ENCODE results near the gene CBFB.
"Not testable (repeated sequence)": the region's sequence is repeated elsewhere in the genome, so short reads cannot be mapped to it uniquely, and the experiment has no call there.

Gene CBFB

GRCh38 chr16:67028696-67029253 lies at the start of gene CBFB:
Gene CBFB, plus strand, starts transcription at chr16:67029149. Its CDS starts 259 bp downstream, at chr16:67029408.
- DNase-seq, result peak; percentile 92

DNA sequence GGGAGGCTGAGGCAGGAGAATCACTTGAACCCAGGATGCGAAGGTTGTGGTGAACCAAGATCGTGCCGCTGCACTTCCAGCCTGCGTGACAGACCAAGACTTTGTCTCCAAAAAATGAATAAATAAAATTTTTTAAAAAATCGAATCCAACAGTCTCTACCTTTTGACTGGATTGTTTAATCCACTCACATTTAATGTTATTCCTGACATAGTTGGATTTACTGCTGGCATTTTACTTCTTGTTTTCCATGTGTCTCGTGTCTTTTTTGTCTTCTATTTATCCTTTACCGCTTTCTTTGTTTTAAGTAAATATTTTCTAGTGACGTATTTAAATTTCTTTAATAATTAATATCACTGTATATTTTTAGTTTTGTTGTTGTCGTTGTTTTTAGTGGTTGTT lies 45.9 kb upstream of the CBFB start:
- DNase-seq, result no peak

DNA sequence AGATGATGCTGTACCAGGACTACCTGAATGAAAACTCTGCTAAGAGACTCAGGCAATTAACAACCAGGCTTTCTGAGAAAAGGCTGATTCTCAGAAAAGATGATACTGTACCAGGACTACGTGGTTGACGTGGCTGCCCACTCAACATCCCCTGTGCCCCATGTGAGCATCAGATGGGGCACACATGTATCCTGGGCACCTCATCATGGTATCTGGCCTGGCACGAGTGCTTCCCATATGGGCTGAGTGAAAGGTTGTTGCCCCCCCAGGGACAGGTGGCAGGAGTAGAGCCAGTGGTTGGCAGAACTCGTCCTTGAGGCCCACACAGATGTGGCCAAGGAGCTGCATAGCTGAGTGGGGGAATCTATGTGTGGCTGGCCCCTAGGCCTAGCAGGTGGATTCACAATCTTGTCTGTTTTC lies 44.0 kb upstream of the CBFB start:
- no peak for DNase-seq

DNA sequence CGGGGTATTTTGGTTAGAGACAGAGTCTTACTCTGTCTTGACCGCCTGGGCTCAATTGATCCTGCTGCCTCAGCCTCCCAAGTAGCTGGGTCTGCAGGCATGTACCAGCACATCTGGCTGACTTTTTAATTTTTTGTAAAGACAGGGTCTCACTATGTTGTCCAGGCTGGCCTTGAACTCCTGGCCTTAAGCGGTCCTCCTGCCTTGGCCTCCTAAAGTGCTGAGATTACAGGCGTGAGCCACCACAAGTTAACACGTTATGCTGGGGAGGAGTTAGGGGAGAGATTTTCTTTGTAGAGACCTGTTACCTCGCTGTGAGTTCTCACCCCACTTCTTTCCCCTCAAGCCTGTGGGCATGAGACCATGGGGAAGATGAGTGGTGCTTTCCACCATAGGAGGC lies 42.4 kb upstream of the CBFB start:
- DNase-seq, result no peak

DNA sequence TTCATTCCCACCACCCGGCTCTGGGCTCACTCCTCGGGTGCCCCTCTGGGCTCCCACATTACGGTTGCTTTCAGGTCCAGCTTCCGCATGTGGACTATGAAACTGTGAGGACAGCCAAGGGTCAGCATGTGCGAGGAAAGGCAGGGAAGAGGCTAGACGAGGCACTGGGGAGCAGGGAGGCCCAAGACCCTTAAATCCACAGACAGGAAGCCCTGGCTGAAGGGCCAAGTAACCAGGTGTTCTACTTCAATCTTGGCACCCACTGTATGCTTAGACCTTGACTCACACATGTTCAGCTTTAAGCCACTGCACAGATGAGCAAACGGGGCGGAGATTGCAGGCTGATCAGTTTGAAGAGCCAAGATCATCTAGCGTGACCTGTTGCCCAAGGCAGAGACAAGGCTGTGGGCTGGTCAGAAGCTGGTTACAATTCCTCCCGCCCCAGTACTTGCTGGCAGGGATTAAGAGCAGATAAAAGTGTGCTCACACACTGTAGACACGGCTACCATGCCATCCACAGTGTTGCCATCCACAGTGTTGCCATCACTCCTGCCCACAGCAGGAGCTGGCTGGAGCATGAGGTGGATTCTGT lies 40.7 kb upstream of the CBFB start, which contains the start of gene CES4A:
TSS of gene CES4A (plus strand) at position 393 of the 592 bp plus-strand sequence. CDS start at position 577, 184 bp downstream.
- no peak for DNase-seq

DNA sequence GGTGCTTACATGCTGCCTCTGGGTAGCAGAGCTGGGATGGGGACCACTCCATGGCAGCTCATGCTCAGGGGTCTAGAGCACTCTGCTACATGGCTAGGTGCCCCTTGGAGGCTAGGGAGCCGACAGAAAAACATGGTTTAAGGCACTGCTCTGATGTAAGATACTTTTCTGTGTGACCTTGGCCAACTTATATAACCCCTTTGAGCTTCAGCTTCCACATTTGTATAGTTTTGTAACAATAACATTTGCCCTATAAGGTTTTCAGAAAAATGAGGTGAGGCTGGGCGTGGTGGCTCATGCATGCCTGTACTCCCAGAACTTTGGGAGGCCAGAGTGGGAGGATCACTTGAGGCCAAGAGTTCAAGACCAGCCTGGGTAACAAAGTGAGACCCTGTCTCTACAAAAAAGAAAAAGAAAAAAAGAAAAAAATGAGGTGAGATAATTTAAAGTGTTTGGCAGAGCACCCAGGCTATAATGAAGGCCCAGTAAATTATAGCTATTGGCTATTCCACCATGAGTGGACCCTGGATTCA lies 37.3 kb upstream of the CBFB start:
- no peak for DNase-seq

- DNase-seq, result not testable (repeated sequence)
Measured at GRCh38 chr16:66993558-66993957, 35.4 kb upstream of the CBFB start.

DNA sequence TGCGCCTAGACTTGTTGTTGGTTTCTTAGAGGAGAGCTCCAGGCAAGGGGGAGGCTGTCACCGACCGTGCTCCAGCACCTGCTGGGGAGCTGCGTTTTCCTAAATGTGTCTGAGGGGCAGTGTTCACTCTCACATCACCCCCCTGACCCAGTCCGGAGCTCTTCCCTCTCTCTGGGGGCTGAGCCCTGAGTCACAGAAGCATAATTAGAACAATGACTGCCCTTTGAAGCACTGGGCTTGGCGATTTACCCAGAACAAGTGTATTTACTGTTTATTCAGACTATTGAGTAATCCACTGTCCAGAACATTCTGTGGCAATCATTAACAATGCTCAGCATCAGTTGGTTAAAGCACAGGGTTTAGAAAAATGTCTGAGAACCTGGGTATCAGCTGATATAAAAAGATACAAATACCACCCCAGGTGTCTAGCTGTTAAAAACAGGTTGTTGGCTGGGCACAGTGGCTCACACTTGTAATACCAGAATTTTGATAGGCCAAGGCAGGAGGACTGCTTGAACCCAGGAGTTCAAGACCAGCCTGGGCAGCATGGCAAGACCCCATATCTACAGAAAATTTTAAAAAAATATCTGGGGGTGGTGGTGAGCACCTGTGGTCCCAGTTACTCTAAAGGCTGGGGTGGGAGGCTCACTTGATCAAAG lies 32.5 kb upstream of the CBFB start:
- no peak for DNase-seq

- no peak for DNase-seq
Measured at GRCh38 chr16:66996983-66997358, 32.0 kb upstream of the CBFB start.

DNA sequence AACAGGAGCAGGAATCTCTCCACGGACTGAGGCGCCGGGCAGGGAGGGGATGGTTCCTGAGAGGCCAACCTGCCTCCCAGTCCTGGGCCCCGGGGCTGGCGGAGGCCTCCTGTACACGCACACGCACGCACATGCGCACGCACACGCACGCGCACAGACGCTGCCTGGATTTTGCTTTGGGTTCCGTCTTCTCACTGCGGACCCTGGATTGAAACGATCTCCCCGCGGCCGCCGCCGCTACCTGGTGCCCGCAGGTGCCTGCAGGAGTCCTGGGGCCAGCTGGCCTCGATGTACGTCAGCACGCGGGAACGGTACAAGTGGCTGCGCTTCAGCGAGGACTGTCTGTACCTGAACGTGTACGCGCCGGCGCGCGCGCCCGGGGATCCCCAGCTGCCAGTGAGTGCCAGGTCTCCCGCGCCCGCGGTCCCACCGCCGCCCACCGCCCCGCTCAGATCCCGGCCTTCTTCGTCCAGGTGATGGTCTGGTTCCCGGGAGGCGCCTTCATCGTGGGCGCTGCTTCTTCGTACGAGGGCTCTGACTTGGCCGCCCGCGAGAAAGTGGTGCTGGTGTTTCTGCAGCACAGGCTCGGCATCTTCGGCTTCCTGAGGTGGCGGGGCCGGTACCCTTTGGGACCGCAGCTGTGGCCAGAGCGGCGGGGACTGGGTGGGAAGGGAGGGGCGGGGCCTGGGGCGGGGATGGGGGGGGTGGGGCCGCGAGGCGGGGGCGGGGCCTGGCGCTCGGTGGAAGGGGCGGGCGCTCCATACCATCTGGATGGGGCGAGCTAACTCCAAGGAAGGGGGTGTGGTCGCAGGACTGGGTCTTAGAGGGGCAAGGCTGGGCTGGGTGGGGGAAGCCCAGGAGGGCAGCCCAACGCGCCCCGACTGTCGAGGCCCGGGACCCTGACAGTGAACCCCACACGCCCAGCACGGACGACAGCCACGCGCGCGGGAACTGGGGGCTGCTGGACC lies 28.3 kb upstream of the CBFB start:
- peak; percentile 40 for DNase-seq

DNA sequence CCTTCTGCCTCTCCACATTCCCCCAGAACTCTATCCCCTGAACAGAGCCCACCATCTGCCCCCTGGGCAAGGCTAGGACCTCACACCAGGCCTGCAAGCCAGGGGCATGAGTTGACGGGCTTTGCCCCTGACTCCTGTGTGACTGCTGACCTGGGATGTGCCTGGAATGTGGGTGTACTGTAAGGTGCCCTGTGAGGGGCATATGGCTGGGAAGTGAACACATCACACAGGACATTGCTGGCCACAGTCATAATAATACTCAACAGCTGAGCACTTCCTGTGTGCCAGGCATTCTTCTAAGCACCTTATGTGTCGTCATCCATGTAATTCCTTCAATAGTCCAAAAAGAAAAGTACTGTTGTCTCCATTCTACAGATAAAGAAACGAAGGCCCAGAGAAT lies 27.2 kb upstream of the CBFB start:
- DNase-seq, result no peak

DNA sequence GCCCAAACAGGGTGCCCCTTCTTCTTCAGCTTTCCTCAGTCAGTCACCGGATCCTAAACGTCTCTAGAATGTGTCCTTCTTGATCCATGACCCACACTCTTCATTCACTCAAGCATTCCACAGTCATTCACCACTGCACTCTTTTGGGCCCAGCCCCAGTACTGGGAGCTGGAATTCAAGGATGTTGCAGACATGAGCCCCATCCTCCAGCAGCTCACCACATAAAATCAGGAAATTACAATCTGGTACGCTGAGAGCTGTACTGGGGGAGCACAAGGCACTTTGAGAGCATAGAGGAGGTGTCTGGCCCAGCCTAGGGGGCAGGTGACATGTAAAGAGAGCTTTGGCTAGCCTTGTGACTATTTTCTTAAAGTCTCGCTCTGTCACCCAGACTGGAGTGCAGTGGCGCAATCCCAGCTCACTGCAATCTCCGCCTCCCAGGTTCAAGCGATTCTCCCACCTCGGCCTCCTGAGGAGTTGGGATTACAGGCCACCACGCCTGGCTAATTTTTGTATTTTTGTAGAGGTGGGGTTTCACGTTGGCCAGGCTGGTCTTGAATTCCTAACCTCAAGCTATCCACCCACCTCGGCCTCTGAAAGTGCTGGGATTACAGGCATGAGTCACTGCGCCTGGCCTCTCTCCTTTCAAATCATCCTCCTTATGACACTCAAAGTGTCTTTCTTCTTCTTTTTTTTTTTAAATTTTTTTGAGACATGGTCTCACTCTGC lies 21.9 kb upstream of the CBFB start:
- DNase-seq, result no peak

DNA sequence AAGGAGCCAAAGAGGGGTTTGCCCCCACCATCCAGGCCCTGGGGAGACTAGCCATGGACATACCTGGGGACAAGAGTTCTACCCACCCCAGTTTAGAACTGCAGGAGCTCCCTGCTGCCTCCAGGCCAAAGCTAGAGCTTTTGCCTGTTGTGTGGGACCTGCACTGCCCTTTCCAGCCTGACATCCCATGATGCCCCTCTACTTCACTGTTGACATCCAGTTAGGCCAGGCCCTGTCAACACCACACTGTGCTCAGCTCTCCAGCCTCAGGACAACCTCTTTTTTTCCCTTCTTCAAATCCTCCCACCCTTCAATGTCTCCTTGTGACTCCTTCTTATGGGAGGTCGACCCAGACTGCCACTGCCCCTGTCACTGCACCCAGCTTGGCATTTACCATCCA lies 19.8 kb upstream of the CBFB start:
- no peak for DNase-seq

DNA sequence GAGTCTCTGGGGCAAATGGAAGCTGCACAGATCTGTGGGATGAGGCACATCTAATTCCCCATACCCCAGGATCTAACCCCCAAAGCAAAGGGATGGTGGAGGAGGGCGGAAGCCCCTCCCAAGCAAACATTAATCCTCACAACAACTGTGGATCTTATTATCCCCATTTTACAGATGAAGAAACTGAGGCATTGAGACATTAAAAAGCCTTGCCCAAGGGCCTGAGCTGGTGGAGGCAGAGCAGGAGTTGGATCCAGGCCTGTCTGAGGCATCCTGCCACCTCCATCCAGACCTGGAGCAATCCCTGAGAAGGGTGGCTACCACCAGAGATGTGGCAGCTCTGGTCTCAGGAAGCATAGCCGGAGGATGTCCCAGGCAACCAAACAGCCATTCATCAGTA lies 17.7 kb upstream of the CBFB start:
- no peak for DNase-seq

GRCh38 chr16:67013233-67013822 lies 15.6 kb upstream of the CBFB start:
- no peak for DNase-seq

DNA sequence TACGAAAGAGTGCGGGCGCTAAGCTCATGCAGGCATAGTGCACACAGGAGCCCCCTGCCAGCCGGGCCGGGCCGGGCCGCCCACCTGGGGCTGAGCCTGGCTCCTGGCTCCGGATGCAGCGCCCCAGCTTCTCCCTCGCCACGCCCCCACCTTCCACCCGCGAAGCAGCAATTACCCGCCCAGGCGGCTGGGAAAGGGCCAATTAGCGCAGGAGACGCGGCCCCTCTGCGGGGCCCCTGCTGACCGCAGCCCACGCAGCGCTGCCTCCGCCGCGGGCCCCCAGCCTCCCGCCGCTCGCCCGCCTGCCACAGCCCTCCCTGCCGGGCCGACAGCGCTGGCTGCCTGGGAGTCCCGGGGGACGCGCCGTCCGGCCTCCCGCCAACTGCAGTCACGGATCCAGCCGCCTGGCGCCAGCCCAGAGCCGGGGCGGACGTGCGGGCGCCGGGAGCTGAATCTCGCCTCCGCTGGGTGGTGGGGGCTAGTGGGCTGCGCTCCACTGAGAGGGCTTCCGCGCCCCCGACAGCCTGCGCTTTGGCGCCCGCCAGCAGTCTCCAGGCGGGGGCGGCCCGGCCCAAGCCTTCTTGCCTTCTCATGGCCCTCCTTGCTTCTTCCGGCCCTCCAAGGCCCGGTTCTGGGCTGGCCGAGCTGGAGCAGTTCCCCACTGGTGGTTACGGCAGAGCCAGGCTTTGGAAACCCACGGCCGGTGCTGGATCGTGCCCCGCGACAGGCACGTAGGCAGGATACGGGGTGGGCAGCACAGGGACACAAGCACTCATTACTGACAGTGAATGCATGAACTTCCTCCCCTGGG lies 14.9 kb upstream of the CBFB start:
- DNase-seq, result peak; percentile 47

GRCh38 chr16:67014634-67015312 lies 14.2 kb upstream of the CBFB start:
- DNase-seq, result no peak

DNA sequence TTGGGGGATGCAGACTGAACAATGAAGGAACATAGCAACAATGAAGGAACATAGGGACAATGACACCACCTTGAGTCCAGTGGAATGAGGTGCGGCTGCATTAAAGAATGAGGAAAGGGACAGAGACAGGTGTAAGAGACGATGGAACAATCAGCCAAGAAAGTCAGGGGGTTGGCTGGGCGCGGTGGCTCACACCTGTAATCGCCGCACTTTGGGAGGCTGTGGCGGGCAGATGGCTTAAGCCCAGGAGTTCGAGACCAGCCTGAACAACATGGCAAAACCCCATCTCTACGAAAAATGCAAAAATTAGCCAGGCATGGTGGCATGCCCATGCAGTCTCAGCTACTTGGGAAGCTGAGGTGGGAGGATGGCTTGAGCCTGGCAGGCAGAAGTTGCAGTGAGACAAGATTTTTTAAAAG lies 13.6 kb upstream of the CBFB start:
- no peak for DNase-seq

DNA sequence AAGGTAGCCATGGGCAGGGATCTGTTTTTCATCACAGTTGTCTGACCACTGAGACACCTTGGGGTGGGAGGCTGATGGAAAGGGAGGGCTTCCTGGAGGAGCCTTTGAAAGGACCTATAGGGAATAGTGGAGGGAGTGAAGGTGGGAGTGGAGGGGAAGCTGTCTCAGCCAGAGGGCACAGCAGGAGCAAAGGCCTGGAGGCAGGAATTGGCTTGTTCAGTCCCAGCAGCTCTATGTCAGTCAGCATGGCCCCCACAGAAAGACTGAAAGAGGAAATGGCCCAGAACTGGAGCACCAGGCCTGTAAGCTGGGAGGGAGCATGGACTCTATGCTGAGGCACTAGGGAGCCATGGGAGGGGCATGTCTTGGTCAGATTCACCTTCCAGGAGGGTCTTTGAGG lies 12.8 kb upstream of the CBFB start:
- no peak for DNase-seq

- DNase-seq, result no peak
Measured at GRCh38 chr16:67016681-67017420, 12.1 kb upstream of the CBFB start.

Measured in activated CD4-positive, alpha-beta T cell treated with anti-CD3 and anti-CD28 coated beads for 1 hour (primary cell).